SU-DHL-6 (cell line): ENCODE results near the gene TWSG1.

Experiments
- CTCF ChIP-seq: fragments of 200-600 bp; sonication (generic); IDR thresholded peaks from one replicate; pipeline ENCODE4 v1.5.1; 2017; ENCODE audit warnings: antibody characterized with exemption, mild to moderate bottlenecking, low read length, moderate library complexity; ENCODE audit not compliant: insufficient read depth, poor library complexity, severe bottlenecking
- EZH2phosphoT487 ChIP-seq: fragments of 200-600 bp; sonication (generic), shearing (Covaris generic); conservative IDR thresholded peaks from 2 replicates; pipeline ENCODE4 v1.6.1; 2018; ENCODE audit warnings: mild to moderate bottlenecking, antibody characterized with exemption, low read length, moderate library complexity, mixed read lengths

- no peak for TF ChIP-seq CTCF
- TF ChIP-seq EZH2phosphoT487, result no peak
These were observed 4.2 kb upstream of the TWSG1 start for GRCh38 chr18:9330419-9330818.
